ENCODE data around the gene ITGB2. TPM values are rescaled to one million over a fixed set of nuclear protein-coding genes. Genes with fewer than 3 reads are reported as not detected.

ITGB2 gene
- total RNA-seq, 1 donor from 2014 or later: 468 TPM

DNA sequence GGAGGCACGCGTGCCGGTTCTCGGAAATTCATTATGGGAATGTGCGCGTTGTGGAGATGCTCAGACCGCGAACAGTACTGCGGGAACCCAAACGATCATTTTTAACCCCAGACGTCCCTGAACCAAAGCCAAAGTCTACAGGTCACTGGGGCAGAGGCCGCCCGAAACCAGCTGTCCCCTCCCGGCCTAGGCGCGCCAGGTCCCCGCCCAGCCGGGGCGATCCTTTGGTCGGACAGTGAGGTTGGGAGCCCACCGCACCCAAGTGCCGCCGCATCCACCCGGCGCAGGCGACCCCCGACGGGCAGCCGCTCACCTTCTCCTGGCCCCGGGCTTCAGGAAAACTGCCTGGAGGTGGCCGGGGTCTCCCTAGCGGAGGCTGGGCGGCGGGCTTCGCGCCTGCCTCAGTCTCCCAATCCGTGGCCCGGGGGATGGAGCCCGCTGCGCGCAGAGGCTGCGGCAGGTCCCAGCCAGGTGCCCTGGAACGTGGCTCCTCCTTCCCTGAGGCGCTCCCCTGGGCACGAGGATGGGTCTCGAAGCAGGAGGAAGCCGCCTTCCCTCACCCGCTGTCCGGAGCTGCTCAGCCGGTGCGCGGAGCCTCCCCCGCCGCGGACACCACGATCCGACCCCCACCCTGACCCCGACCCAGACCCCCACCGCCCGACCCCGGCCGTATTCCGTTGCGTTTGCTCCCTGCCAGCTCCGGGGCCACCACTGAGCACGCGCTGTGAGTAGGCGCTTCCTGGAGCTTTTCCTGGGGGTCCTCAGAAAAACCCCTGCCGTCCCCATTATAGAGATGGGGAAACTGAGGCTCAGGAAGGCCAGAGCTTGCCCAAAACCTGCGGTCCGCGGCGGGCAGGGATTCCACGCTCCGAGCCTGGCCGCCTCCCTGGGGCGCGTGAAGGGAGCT, 11.1 kb upstream of the ITGB2 start:
- Histone ChIP-seq H3K9me3 (no peaks in the 10 kb centered on the region), H3K36me3 (no peaks in the 10 kb centered on the region), H3K27me3 (ENCODE audit: low read depth) (peaks cover 51% of the 10 kb centered on the region), H3K27ac (peak overlapping the region; percentile 65), H3K4me3 (peak overlapping the region; percentile 55), H3K4me1 (peaks cover 52% of the 10 kb centered on the region)
- DNase-seq (peak; percentile 50), ATAC-seq (peak in 1 of 2 donors; percentile 3)
- TF ChIP-seq CTCF (IDR thresholded peaks at IDR 0.05): no peak
- intact Hi-C loops (cut with DNase I): no loop called here

DNA sequence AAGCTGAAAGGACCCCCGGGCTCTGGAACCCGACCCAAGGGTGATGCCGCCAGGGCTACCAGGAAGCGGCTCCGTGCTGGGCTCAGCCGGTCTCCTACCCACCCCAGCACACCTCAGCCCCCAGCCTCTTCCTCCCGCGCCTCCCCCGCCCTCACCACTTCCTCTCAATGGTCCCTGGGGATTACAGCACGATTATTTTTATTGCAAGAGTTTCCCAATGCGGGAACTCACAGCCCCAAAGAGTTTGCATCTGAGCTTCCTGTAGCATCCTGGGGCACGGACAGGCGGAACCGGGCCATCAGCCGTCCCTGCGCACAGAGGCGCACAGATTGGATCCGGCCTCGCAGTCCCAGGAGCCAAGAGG, 10.4 kb upstream of the ITGB2 start:
- TF ChIP-seq CTCF (IDR thresholded peaks at IDR 0.05): no peak
- ATAC-seq (peak; percentile 13 to 16), DNase-seq (peak; percentile 66)
- Histone ChIP-seq H3K27ac (peak overlapping the region; percentile 65), H3K36me3 (no peaks in the 10 kb centered on the region), H3K9me3 (no peaks in the 10 kb centered on the region), H3K27me3 (ENCODE audit: low read depth) (peaks cover 51% of the 10 kb centered on the region), H3K4me3 (peak overlapping the region; percentile 55), H3K4me1 (peaks cover 59% of the 10 kb centered on the region)
- intact Hi-C loops (cut with DNase I): no loop called here

GRCh38 chr21:44930543-44930981, 9.9 kb upstream of the ITGB2 start:
- intact Hi-C loops (cut with DNase I): no loop called here
- Histone ChIP-seq H3K27ac (peak overlapping the region; percentile 65), H3K27me3 (ENCODE audit: low read depth) (peaks cover 51% of the 10 kb centered on the region), H3K4me1 (peaks cover 64% of the 10 kb centered on the region), H3K4me3 (peak overlapping the region; percentile 55), H3K9me3 (no peaks in the 10 kb centered on the region), H3K36me3 (no peaks in the 10 kb centered on the region)
- TF ChIP-seq CTCF (IDR thresholded peaks at IDR 0.05): no peak
- ATAC-seq (peak; percentile 2 to 5), DNase-seq (peak; percentile 57)

- peaks cover 70% of the 10 kb centered on the region for H3K4me1 ChIP-seq
Measured at GRCh38 chr21:44929799-44930542, 9.3 kb upstream of the ITGB2 start.

More at GRCh38 chr21:44929799-44930542, 9.3 kb upstream of the ITGB2 start:
- Histone ChIP-seq H3K4me3 (no peak overlapping the region), H3K27me3 (ENCODE audit: low read depth) (peaks cover 51% of the 10 kb centered on the region), H3K36me3 (no peaks in the 10 kb centered on the region), H3K9me3 (no peaks in the 10 kb centered on the region), H3K27ac (no peak overlapping the region)
- intact Hi-C loops (cut with DNase I): no loop called here
- DNase-seq: no peak
- ATAC-seq: no peak
- no peak for TF ChIP-seq CTCF (IDR thresholded peaks at IDR 0.05)

Measured in lower lobe of right lung (tissue), 2 donors.